Choroid plexus epithelial cell (primary cell): ENCODE data around the gene NEDD8.

Source experiments
- DNase-seq: peaks from one replicate; pipeline ENCODE4 v3.0.0-alpha.2; 2010; ENCODE audit warnings: low read depth
- H3K4me3 ChIP-seq: 2 replicates; pipeline ENCODE4 v1.5.1; 2011; ENCODE audit warnings: low read depth, mild to moderate bottlenecking, control low read depth, low read length, moderate library complexity
- TF ChIP-seq, protein P1 (sequence below): conservative IDR thresholded peaks from 2 replicates; pipeline ENCODE4 v1.5.1; 2011; ENCODE audit warnings: low read depth, mild to moderate bottlenecking, control low read depth, inconsistent platforms, low read length, moderate library complexity

The NEDD8 gene

DNA sequence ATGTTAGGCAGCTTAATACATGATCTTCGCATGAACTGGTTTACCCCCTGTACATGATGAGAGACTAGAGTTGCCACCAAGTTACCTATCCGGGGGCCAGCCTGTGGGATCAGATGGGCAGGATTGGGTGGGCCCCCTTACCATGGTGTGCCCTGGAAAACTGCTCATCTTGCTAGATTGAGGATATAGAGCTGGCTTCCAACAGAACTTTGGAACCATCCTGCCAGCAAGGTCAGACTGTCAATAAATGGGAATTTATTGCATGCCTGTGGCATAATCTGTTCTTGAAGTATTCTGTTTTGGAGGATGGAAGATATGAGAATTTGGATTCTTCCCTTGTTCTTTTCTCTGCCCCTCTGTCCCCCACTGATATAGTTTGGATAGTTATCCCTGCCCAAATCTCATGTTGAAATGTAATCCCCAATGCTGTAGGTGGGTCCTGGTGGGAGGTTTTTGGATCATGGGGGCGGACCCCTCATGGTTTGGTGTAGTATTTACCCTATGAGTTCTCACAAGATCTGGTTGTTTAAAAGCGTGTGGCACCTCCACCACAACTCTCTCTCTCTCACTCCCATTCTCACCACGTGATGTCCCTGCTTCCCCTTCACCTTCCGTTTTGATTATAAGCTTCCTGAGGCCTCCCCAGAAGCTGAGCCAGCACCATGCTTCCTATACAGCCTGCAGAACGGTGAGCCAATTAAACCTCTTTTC lies 33.2 kb downstream of the NEDD8 start:
- DNase-seq, result no peak
- TF ChIP-seq, protein P1, sequence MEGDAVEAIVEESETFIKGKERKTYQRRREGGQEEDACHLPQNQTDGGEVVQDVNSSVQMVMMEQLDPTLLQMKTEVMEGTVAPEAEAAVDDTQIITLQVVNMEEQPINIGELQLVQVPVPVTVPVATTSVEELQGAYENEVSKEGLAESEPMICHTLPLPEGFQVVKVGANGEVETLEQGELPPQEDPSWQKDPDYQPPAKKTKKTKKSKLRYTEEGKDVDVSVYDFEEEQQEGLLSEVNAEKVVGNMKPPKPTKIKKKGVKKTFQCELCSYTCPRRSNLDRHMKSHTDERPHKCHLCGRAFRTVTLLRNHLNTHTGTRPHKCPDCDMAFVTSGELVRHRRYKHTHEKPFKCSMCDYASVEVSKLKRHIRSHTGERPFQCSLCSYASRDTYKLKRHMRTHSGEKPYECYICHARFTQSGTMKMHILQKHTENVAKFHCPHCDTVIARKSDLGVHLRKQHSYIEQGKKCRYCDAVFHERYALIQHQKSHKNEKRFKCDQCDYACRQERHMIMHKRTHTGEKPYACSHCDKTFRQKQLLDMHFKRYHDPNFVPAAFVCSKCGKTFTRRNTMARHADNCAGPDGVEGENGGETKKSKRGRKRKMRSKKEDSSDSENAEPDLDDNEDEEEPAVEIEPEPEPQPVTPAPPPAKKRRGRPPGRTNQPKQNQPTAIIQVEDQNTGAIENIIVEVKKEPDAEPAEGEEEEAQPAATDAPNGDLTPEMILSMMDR, result no peak
- H3K4me3 ChIP-seq, result no peak overlapping the region

DNA sequence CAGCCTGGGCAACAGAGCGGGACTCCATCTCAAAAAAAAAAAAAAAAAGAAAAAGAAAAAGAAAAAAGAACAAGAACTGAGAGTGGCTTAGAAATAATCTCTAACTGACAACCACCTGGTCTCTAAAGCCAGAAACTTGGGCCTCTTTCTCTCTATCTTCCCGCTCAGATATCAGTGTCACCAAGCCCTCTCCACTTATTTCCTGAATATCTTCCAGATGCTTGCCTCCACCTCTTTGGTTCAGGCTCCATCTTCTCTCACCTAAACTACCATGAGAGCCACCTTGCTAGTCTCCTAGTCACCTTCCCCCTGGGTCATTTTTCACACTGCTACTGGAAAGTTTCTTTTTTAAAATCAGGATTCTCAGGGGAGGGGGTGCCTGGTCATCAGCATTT lies 35.1 kb downstream of the NEDD8 start:
- no peak for DNase-seq
- H3K4me3 ChIP-seq, result no peak overlapping the region
- TF ChIP-seq, protein P1, result no peak

DNA sequence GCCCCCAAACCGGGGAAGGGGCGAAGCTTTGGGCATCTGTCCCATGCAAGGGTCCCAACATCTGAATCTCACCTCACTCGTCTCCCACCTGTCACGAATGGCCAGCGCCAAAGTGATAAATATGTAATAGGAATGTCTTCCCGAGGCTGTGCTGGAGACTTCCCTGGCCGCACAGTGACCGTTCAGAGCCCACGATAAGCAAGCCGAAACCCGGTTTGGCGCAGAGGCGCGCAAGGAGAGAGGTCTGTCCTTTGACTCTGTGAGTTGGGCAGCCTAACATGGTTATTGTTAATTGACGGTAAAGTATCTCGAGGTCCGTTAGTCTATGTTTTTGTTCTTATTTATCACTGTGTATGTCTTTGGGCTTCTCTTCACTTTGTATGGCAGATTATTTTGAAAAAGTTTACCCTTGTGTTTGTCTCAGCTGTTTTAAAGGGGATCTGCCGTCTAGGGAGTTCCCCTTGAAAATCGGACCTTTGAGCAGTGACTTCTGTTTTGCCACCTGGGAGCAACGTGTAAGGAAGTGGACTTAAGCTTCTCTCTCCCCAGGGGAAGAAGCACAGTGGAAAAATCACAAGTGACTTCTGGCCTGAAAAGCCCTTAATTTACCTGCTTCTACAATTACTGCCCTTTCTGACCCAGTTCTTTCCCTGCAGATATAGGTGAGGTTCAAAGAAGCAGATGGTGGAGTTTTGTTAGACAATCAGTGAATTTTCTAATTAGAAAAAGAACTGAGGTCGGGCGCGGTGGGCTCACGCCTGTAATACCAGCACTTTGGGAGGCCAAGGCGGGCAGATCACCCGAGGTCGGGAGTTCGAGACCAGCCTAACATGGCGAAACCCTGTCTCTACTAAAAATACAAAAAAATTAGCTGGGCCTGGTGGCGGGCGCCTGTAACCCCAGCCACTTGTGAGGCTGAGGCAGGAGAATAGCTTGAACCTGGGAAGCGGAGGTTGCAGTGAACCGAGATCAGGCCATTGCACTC lies 35.8 kb downstream of the NEDD8 start:
- peak overlapping the region; percentile 96 for H3K4me3 ChIP-seq
- peak; percentile 35 for DNase-seq
- TF ChIP-seq, protein P1, result no peak

DNA sequence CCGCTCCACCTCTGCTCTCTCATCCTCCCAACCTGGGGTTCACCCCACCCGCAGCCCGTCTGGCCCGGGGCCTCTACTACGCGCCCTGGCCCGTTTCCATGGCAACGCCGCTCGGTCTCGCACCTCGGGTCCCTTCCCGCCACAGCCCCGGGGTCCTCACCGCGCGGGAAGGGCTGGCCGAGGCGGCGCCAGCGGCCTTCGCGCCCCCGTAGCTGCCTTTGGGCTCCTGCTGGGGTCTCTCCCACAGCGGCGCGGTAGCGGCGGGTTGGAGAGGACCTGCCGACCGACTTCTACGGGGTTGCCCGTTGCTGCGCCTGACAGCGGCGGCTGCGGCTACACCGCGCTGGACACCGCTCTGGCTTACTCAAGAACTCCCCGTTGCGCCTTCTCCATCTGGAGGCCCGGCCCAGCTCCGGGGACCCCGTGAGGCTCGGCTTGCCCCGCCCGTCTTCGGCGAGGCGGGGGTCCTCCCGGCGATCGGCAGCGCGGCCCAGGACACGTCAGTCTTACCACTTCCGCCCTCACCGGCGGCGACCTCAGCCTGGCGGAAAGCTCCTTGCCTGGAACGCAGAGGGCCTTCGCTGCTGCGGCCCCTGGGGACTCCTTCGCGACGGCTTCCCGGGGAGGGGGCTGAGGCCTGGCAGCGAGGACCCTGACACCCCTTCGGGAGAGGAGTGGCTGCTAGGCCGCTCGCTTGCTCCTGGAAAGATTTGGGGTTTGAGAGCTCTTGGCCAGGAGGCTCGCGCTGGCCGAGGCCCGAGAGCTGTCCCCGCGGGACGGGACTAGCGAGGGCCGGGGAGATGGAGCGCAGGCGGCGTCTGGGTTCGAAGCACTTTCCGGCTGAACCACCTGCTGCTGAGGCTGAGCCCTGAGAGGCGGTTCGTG lies 36.7 kb downstream of the NEDD8 start, which contains the start of gene TM9SF1:
TM9SF1 (minus strand) TSS at position 256 of the 885 bp plus-strand sequence. CDS start 422 bp downstream, outside the sequence.
- peak within 1 kb of the TSS; percentile 96 for H3K4me3 ChIP-seq
- peak; percentile 92 for DNase-seq
- TF ChIP-seq, protein P1, result no peak

DNA sequence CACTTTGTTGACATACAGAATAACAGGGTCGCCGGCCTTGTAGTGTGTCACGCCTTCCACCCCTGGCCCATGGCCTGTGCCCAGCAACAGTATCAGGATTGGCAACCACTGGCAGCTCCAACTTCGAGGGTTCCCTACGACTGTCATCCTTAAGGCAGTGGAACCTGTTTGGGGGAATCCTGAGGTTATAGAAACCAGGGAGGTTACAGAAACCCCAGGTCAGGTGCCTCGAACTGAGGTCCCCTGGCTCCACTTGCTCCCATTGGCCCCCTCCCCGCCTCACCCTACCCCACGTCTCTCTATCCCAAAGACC lies 37.3 kb downstream of the NEDD8 start:
- H3K4me3 ChIP-seq, result peak overlapping the region; percentile 96
- no peak for DNase-seq
- TF ChIP-seq, protein P1, result no peak

DNA sequence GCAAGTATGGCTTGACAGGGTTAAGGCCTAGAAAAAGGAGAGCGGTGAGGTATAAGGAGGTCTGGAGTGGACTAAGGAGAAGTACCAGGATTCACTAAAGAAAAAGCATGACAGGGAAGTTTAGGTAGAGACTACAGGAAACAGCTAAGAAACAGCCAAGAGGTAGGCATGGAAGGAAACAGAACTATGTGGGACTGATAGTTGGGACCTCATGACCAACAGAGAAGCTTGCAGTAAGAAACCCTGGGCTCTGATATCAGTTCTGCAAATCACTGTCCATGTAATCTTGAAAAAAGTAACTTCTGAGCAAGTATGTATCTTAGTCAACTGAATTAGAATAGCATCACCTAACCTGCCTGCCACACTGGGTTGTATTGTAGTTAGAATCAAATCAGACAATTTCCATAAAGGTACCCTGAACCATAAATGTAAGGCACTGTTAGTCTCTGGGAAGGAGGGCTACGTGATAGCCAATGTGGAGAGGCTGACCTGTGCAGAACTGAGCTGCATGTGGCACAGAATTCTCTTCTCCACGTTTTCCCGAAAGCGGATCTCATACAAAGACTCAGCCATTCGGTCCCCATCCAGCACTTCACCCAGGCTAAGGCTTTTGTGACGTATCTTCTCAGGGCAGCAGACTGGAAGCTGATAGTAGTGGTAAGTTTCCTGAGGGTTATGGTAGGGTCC lies 37.8 kb downstream of the NEDD8 start:
- DNase-seq, result no peak
- TF ChIP-seq, protein P1, result no peak
- peak overlapping the region; percentile 96 for H3K4me3 ChIP-seq
